Measurements from ENCODE around the gene LPP.

DNA sequence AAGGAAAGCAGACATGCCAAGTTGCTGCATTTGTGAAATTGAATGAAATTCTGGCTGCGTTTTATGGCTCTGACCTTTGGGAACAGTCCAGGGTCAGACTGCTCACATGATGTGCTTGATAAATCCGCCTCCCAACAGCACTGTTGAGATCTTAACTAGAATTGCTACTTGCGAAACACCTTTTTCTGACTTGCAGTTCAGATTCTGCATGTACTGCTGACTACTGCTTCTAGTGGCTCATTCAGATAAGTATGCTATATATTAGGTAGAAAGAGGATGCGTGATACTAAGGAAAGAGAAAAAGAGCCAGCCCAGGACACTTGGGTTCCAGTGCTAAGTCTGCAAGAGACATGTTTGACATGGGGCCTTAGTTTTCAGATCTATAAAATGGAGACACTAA is 129.4 kb downstream of the LPP start:
- TF ChIP-seq, protein P1, sequence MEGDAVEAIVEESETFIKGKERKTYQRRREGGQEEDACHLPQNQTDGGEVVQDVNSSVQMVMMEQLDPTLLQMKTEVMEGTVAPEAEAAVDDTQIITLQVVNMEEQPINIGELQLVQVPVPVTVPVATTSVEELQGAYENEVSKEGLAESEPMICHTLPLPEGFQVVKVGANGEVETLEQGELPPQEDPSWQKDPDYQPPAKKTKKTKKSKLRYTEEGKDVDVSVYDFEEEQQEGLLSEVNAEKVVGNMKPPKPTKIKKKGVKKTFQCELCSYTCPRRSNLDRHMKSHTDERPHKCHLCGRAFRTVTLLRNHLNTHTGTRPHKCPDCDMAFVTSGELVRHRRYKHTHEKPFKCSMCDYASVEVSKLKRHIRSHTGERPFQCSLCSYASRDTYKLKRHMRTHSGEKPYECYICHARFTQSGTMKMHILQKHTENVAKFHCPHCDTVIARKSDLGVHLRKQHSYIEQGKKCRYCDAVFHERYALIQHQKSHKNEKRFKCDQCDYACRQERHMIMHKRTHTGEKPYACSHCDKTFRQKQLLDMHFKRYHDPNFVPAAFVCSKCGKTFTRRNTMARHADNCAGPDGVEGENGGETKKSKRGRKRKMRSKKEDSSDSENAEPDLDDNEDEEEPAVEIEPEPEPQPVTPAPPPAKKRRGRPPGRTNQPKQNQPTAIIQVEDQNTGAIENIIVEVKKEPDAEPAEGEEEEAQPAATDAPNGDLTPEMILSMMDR (IDR thresholded peaks at IDR 0.05; ENCODE audit: low read length): 0 out of 2 replicates have a peak, but pooled peaks have one; percentile 10
- TF ChIP-seq EZH2 (IDR thresholded peaks at IDR 0.05; ENCODE audit: borderline replicate concordance, low read length): no peak
